ENCODE measurements around the gene CYYR1. TPM values are rescaled to one million over a fixed set of nuclear protein-coding genes. Genes with fewer than 3 reads are reported as not detected.

Gene CYYR1
- total RNA-seq, 2 experiments from 2014 or later: not detected

- ChIA-PET CTCF (ENCODE audit: unreplicated experiment) (no interaction called here), POLR2A (no interaction called here)
- Histone ChIP-seq H3K79me2 (ENCODE audit: insufficient read depth, low read depth, low read length) (no peaks in the 10 kb centered on the region), H3K9me2 (ENCODE audit: insufficient read depth, low read length) (no peaks in the 10 kb centered on the region), H3K9me3 (ENCODE audit: low read length) (no peaks in the 10 kb centered on the region), H4K20me1 (ENCODE audit: insufficient read depth, low read length) (no peaks in the 10 kb centered on the region), H3K4me3 (ENCODE audit: low read depth, low read length, poor library complexity, severe bottlenecking) (no peak overlapping the region), H3K4me2 (ENCODE audit: low read length) (no peak overlapping the region), H2AFZ (ENCODE audit: low read length) (no peak overlapping the region), H3K36me3 (ENCODE audit: insufficient read depth, low read length) (no peaks in the 10 kb centered on the region), H3K27ac (ENCODE audit: low read depth, low read length, poor library complexity, severe bottlenecking) (no peak overlapping the region), H3K4me1 (ENCODE audit: insufficient read depth, low read length, poor library complexity, severe bottlenecking) (no peaks in the 10 kb centered on the region)
- TF ChIP-seq EZH2phosphoT487 (IDR thresholded peaks at IDR 0.05; ENCODE audit: borderline replicate concordance, low read depth, low read length): no peak
- TF ChIP-seq, protein P1, sequence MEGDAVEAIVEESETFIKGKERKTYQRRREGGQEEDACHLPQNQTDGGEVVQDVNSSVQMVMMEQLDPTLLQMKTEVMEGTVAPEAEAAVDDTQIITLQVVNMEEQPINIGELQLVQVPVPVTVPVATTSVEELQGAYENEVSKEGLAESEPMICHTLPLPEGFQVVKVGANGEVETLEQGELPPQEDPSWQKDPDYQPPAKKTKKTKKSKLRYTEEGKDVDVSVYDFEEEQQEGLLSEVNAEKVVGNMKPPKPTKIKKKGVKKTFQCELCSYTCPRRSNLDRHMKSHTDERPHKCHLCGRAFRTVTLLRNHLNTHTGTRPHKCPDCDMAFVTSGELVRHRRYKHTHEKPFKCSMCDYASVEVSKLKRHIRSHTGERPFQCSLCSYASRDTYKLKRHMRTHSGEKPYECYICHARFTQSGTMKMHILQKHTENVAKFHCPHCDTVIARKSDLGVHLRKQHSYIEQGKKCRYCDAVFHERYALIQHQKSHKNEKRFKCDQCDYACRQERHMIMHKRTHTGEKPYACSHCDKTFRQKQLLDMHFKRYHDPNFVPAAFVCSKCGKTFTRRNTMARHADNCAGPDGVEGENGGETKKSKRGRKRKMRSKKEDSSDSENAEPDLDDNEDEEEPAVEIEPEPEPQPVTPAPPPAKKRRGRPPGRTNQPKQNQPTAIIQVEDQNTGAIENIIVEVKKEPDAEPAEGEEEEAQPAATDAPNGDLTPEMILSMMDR (conservative IDR thresholded peaks at IDR 0.05; ENCODE audit: low read length): no peak
- intact Hi-C loops (cut with micrococcal nuclease; ENCODE audit: unreplicated experiment): no loop called here
- DNase-seq (ENCODE audit: low spot score): no peak
- no TSS peak for BruUV-seq (replicated peaks)
Measured at GRCh38 chr21:26506956-26507355, 66.1 kb downstream of the CYYR1 start.

GRCh38 chr21:26505211-26505610 is 67.9 kb downstream of the CYYR1 start:
- Histone ChIP-seq H3K9me2 (ENCODE audit: insufficient read depth, low read length) (no peaks in the 10 kb centered on the region), H3K4me1 (ENCODE audit: insufficient read depth, low read length, poor library complexity, severe bottlenecking) (no peaks in the 10 kb centered on the region), H3K36me3 (ENCODE audit: insufficient read depth, low read length) (no peaks in the 10 kb centered on the region), H3K4me3 (ENCODE audit: low read depth, low read length, poor library complexity, severe bottlenecking) (no peak overlapping the region), H4K20me1 (ENCODE audit: insufficient read depth, low read length) (no peaks in the 10 kb centered on the region), H3K9me3 (ENCODE audit: low read length) (no peaks in the 10 kb centered on the region), H3K79me2 (ENCODE audit: insufficient read depth, low read depth, low read length) (no peaks in the 10 kb centered on the region), H2AFZ (ENCODE audit: low read length) (no peak overlapping the region), H3K4me2 (ENCODE audit: low read length) (no peak overlapping the region), H3K27ac (ENCODE audit: low read depth, low read length, poor library complexity, severe bottlenecking) (no peak overlapping the region)
- TF ChIP-seq EZH2phosphoT487 (IDR thresholded peaks at IDR 0.05; ENCODE audit: borderline replicate concordance, low read depth, low read length): no peak
- TF ChIP-seq, protein P1 (conservative IDR thresholded peaks at IDR 0.05; ENCODE audit: low read length): no peak
- no TSS peak for BruUV-seq (replicated peaks)
- intact Hi-C loops (cut with micrococcal nuclease; ENCODE audit: unreplicated experiment): no loop called here
- ChIA-PET POLR2A (no interaction called here), CTCF (ENCODE audit: unreplicated experiment) (no interaction called here)
- DNase-seq (ENCODE audit: low spot score): no peak

- POLR2A ChIA-PET: no interaction called here
- H3K9me3 ChIP-seq (ENCODE audit: low read length): 0 out of 2 replicates have a peak, but pooled peaks cover 4% of the 10 kb centered on the region
- no peak overlapping the region for H3K4me2 ChIP-seq (ENCODE audit: low read length)
- no peak for DNase-seq (ENCODE audit: low spot score)
- TF ChIP-seq, protein P1 (conservative IDR thresholded peaks at IDR 0.05; ENCODE audit: low read length): no peak
- TF ChIP-seq EZH2phosphoT487 (IDR thresholded peaks at IDR 0.05; ENCODE audit: borderline replicate concordance, low read depth, low read length): no peak
- no peaks in the 10 kb centered on the region for H3K79me2 ChIP-seq (ENCODE audit: insufficient read depth, low read depth, low read length)
- intact Hi-C loops (cut with micrococcal nuclease; ENCODE audit: unreplicated experiment): no loop called here
- no peaks in the 10 kb centered on the region for H3K36me3 ChIP-seq (ENCODE audit: insufficient read depth, low read length)
- H3K4me1 ChIP-seq (ENCODE audit: insufficient read depth, low read length, poor library complexity, severe bottlenecking): no peaks in the 10 kb centered on the region
- BruUV-seq (replicated peaks): no TSS peak
- H3K27ac ChIP-seq (ENCODE audit: low read depth, low read length, poor library complexity, severe bottlenecking): no peak overlapping the region
- H2AFZ ChIP-seq (ENCODE audit: low read length): no peak overlapping the region
- H3K4me3 ChIP-seq (ENCODE audit: low read depth, low read length, poor library complexity, severe bottlenecking): no peak overlapping the region
- H3K9me2 ChIP-seq (ENCODE audit: insufficient read depth, low read length): no peaks in the 10 kb centered on the region
- no peaks in the 10 kb centered on the region for H4K20me1 ChIP-seq (ENCODE audit: insufficient read depth, low read length)
- CTCF ChIA-PET (ENCODE audit: unreplicated experiment): no interaction called here
Measured at GRCh38 chr21:26503414-26503813, 69.7 kb downstream of the CYYR1 start.
